GM21528 (cell line): ENCODE measurements around the gene TANC1.
"Not testable (repeated sequence)": the region's sequence is repeated elsewhere in the genome, so short reads cannot be mapped to it uniquely, and the experiment has no call there.

Source experiments
- ATAC-seq: cut with Tn5 transposase; IDR thresholded peaks from one replicate; pipeline ENCODE4 v1.9.1; 2021; ENCODE audit warnings: mild to moderate bottlenecking, moderate library complexity; ENCODE audit not compliant: unreplicated experiment, low FRiP score

The TANC1 gene

DNA sequence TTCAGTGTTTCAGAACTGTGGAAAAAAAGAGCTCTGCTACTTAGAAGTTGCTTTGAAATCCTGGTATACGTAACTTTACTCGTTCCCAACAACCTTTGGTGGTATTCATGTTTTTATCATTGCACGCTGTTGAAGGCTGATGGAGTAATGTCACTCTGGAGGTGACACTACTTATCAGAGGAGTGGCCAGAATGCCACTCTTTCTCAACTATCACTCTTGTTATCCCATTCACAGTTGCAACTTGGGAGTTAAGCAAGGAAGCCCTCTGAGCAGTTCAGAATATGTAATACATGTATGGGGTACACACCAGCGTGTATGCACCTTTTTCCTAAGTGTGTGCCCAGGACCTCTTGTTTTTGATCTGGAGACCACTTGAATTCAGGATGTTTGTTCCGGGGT is 53.6 kb downstream of the TANC1 start:
- no peak for ATAC-seq

DNA sequence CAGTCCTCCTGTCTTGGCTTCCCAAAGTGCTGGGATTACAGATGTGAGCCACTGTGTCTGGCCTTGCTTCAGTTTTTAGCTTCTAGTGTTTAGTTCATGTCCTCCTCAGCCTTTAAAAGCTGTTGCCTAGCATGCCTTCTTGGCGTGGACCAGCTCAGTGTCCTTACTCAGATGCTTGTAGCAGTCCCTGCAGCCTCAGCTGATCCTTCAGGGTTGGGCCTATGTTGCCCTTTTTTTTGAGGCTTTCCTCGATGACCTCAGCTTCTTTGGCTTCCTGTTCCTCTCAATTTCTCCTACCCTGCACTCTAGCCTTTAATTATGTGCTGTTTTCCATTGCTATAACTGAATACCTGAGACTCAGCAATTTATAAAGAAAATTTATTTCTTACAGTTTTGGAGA is 57.7 kb downstream of the TANC1 start:
- ATAC-seq = no peak

DNA sequence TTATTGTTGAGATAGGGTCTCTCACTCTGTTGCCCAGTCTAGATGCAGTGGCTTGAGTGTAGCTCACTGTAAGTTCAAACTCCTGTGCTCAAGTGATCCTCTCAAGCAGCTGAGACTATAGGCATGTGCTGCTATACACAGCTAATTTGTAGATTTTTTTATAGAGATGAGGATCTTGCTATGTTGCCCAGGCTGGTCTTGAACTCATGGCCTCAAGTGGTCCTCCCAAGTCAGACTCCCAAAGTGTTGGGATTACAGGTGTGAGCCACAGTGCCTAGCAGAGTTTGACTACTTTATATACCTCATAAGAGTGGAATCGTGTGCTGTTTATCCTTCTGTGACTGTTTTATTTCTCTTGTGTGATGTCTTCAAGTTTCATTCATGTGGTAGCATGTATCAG is 60.3 kb downstream of the TANC1 start:
- ATAC-seq = no peak

DNA sequence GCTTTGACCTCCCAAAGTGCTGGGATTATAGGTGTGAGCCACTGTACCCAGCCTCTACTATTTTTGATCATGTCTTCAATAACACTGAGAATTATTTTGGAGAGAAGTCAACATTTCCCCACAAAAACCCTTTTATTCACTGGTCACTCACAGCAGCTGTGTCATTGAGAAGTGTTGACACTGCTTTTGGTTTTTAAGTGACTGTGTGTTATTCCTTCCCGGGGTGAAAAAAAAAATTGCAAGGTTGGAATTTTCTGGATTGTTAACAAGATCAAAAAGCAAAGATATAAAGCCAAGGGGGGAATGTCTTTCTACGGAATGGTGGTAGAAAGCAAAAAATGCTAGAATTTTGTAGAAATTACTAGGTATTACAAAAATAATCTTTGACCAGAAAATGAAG is 61.5 kb downstream of the TANC1 start:
- ATAC-seq = no peak

DNA sequence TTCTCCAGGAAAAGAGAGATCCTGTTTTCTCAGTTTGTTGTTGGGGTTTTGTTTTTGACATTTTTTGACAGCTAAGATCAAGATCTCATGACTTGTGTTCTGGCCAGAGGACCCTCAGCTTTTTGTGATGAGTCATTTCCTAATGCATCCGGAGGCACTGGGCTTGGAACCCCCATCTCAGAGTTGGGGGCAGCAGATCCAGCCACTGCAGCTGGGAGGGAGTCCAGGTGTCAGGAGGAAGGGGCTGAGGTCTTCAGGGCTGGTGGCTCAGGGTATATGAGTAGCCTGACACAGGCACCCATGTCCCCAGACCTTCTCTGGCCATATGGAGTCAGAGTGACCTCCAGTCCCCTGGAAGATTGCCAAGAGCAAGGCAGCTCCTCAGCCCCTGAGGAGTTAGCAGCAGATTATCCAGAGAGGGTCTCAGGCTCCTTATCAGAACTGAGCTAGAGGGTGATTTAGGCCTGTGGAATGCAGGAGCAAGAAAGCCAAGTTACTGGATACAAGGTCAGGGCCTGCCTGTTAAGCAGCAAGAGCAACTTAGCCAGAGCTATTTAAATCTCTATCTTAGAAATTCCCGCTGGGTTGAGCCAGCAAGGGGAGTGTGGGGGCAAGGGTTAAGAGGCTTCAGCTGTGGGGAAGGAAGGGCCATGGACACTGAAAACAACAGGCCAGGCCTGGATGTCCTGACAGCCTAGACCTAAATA is 62.4 kb downstream of the TANC1 start:
- ATAC-seq = no peak

DNA sequence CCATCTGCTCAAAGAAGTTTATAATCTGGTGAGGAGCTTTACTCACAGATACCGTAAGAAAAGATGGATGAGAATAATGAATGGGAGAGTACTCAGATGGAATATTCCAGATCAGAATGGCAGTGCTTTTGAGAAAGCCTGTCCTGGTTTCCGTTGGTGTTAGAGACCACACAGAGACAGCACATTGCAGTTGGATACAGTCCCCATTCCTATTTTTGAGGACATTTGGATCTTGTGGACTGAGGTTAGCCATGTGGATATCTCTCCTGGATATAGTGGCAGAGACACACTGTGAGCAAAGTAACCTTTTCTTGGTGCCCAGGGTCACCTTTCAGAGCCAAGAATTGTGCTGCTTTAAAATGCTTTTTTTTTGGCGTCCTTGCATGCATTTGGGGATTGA is 63.7 kb downstream of the TANC1 start:
- no peak for ATAC-seq

DNA sequence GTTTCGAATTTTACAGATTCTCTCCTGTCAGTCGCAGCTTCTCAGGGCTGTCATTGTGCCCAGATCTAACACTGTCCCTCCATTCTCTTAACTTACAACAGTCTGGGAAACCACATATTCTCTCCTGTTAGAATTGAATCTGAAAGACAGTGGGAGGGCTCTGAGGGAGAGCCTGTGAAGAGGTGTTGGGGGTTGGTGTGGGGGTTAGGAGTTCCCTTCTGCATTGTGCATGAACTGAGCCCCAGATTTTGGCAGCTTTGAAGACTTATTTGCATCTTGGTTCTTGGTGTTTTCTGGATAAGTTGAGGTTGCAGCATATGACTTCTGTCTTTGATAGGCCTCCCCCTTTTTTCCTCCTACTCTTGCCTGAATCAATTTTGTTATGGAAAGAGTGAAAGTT is 64.1 kb downstream of the TANC1 start:
- no peak for ATAC-seq

DNA sequence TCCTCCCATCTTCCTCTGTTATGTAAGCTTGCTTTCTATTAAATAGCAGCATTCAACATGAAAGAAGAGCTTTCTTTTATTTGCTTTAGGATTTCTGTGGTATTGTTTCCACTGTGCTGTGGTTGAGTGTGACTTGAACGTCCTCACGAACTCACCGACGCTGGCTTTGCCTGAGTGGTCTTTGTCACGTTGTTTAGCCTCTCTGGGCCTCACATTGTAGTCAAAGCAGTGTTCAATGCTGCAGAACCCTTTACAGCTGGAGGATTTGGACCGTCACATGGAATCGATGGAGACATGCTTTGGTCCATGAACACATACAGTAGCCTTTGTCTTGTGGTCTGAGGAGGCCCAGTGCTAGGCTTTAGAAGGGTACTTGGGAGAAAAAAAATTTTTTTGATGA is 66.3 kb downstream of the TANC1 start:
- ATAC-seq = no peak

DNA sequence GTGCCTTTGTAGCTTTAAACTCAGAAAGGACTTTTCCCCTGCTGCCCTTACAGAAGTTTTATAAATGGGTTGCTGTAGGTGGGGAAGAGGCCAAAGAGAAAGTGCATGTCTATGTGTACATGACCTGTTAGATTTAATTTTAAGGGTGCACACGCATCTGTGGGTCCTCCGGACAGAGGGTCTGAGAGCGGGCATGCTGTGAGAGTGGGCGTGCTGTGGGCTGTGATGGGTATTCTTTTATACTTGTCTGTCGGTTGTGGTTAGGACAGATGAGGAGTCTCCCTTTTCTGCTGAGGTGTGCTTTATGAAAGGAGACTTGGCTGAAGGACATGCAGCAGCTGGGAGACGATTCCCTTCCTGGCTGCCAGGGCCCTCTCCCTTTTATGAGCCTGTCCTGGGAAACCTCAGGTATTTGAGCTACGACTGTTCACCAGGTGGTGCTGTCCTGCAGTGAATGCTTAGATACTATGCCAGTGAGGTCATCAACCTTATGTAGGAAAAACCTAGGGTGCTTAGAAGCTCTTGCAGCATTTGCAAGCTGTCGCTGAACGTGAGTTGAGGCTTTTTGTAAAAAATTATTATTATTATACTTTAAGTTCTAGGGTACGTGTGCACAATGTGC is 67.5 kb downstream of the TANC1 start:
- no peak for ATAC-seq

DNA sequence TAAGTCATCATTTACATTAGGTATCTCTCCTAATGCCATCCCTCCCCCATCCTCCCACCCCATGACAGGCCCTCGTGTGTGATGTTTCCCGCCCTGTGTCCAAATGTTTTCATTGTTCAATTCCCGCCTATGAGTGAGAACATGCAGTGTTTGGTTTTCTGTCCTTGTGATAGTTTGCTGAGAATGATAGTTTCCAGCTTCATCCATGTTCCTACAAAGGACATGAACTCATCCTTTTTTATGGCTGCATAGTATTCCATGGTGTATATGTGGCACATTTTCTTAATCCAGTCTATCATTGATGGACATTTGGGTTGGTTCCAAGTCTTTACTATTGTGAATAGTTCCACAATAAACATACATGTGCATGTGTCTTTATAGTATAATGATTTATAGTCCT is 68.0 kb downstream of the TANC1 start:
- not testable (repeated sequence) for ATAC-seq

DNA sequence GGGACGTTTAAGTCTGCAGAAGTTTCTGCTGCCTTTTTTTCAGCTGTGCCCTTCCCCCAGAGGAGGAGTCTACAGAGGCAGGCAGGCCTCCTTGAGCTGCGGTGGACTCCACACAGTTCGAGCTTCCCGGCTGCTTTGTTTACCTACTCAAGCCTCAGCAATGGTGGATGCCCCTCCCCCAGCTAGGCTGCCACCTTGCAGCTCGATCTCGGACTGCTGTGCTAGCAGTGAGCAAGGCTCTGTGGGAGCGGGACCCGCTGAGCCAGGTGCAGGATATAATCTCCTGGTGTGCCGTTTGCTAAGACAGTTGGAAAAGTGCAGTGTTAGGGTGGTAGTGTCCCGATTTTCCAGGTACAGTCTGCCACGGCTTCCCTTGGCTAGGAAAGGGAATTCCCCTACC is 72.9 kb downstream of the TANC1 start:
- not testable (repeated sequence) for ATAC-seq

DNA sequence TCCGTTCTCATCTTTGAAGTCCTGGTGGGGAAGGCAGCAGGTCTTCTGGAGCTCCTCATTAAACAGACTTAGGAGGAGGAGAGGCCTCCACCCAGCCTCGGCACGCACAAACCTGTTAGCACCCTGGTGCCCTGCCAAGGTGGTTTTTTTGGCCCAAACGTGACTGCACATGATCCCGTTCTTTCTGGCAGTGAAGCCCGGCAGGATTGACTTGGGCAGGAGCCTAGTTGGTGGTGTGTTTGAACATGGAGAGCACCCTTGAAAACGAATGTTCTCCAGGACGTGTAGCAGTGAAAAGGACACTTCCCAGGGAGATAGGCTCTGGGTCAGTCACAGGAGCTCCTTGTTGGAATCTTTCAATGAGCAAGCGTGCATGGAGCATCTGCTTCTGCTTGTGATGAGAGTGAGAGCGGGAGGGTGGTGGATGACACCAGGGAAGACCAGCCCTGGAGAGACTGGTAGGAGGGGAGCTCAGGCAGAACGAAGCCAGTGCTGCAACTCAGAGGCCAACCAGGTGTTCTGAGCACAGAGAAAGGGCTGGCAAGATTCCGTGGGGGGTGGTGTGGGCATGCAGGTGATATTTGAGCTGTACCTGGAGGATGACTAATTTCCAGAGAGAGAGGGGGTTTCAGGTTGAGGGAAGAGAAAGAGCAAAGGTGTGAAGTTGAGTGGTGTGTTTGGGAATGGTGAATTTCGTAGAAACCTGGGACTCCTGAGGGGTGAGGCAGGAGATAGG is 73.8 kb downstream of the TANC1 start:
- no peak for ATAC-seq

DNA sequence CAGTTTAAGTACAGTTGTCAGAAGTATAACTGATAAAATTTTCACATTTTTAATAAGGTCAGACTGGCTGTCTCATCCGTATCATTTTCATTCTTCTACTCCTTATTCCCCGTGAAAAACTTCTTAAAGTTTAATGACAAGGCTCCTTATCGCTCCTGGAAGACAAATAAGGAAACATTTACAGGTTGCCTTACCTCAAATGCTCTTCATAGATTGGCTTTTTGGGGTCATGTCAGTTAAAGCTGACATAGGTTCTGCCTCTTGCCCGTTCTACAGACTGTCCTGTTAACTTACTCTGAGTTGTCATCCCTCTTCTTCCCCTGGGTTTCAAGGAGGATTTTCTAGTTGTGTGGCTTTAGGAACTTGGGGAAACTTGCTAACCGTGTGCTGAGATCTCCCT is 75.3 kb downstream of the TANC1 start:
- no peak for ATAC-seq

DNA sequence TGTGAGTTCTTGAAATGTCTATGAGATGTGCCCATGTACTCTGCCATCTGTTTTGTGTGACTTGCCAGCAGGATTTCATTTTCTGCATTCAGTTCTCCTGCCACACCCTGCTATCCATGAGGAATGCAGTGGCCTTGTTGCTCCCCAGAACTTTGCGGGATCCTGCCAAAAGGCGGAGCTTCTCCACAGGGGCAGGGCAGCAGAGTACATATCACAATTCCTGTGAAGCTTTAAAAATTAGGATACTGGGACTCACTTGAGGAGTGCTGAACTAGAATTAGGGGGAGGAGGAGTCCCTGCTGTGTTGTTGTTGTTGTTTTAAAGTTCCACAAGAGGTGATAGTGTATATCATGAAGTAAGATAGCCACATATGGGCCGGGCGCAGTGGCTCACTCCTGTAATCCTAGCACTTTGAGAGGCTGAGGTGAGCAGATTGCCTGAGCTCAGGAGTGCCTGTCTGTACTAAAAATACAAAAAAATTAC is 76.4 kb downstream of the TANC1 start:
- no peak for ATAC-seq

DNA sequence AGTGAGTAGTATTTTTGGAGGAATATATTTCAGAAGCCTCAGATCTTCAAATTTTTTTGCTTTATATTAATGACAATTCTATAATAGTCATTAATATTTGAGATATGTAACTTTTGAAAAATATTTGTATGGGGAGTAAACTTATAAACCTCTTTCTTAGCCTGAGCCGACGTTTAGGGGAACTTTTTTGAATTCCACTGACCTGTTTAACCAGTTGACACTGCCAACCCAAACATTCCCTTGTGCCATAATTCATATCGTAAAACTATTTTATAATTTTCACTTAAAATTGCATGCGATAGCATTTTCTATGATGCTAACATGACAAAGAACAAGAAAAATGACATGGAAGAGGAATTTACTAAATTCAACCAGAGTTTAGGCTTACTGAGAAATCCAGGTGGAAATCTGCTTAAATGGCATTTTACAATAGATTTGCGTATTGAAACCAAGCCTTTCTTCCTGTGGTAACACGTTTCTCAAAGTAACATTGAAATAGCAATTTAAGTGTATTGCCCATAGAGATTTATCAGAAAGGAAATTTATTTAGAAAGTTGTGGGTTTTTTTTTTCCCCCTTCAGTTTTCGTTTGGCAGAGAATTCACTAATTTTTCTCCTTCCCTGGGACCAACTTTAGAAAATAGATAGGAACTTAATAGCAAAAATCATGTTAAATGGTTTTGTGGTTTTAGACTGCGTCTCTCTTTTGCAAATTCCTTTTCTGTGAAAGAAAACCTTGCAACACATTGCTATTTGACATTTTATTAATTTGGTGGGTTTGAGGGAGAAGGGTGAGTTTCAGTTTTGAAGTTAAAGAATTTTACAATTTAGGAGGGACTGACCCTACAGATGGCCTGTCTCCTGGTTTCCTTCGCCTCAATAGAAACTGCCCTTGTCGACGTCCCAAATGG is 77.4 kb downstream of the TANC1 start:
- ATAC-seq = no peak

DNA sequence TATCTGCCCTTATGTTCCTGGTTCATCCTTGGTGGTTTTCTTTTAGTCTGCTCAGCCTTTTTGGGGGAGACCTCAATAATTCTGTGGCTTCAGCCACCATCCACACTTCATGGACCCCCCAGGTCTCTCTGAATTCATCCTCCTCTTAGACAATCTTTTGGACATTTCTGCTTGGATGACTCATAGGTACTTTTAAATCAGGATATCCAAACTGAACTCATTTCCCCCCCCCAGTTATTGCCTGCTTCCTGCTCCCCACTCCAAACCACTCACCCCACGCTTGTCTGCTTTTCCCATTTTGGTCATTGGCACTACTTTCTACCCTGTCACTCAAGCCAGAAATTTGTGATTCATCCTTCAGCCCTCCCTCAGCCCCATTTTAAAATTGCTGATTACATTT is 78.5 kb downstream of the TANC1 start:
- no peak for ATAC-seq

DNA sequence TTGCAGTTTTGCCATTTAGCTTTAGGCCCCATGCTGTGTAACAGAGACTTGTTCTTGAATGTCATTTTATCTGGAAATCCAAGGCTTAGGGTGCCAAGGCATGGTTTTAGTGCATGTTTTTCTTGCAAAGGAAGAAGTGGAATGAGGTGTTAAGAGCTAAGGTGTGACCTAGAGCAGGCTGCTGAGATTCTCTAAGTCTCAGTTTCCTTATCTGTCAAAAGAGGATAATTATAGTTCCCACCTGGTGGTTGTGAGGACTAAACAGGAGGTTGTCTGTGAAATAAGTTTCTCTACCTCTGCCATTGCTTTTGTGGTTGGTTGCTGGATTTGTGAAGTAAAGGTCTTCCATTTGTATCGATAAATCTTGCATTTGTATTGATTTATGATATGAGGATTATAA is 82.0 kb downstream of the TANC1 start:
- no peak for ATAC-seq

DNA sequence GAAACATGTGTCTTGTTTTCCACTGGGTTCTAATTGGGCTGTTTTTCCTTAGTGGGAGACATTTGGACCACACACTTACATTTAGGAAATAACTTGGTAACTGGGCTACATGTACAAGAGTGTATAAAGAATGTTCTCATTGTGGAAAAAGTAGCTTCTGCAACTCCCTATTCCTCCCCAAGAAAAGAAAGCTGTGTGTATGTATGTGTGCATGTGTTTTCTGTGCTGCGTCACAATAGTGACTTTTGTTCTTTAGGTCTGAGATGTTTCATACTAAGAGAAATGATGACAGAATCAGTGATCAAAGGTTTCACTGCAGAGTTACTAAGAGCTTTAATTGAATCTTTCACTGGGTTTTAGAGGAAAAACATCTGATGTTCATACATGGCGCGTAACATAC is 82.7 kb downstream of the TANC1 start:
- no peak for ATAC-seq

DNA sequence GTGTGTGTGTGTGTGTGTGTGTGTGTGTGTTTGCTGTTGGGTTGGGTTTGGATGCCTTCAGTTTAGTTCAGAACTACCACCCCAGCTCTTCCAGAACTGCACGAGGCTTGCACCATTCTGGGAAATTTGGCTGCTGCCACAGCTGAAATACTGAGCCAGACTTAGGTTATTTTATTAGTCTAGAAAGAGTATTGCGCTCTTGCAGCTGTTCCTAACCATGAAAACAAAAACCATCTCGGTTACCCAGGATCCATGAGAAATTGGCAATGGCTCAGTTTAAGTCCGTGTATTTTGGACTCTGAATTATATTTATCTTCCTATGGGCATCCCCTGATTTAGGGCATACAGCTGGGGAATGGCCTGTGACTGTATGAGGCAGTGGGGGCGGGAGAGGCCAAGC is 83.2 kb downstream of the TANC1 start:
- ATAC-seq = no peak

DNA sequence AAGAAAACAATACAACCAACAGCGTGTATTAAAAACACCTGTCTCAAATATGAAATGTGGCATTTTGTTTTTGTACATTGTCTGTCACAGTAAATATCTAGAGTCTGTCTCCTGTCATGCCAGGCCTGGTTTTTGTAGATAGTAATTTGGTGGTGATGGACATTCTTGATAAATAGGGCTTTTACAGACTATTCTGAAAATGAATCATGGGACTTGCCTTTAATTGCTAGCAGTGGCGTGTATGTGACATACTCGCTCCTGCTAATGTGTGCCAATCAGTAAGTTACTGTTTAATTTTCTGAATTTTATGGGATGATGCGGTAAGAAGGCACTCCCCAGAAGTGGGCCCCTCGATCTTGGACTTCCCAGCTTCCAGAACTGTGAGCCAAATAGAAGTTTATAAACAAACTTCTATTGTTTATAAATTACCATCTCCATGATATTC is 83.7 kb downstream of the TANC1 start:
- no peak for ATAC-seq
